Activated CD4-positive, CD25-positive, alpha-beta regulatory T cell (primary cell): Measurements from ENCODE around the gene CAST.
A peak's percentile ranks its signal among the peaks of the same experiment; 100 is the strongest.

Source experiments
- DNase-seq, 4 experiments: peaks; one replicate each; lab custom pipeline; 2025; lab: John Stamatoyannopoulos, UW

The CAST gene

DNA sequence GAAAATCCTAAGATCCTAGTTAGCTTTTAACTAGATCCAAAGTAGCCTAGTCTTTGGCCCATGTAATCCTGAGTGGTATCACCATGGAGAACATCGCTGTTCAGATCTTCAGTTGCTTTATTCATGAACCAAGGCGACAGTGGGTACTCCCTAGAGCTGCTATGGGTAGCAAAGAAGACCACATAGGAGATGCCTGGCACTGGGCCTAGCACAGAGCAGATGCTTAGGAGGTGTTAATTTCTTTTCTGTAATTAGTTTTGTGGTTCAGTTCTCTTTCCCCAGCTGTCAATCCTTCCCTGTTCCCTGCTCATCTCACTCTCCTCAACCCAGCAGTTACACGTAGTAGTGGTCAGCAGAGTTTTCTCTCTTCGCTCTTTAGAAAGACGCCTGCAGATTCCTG lies 9.3 kb downstream of the CAST start:
- DNase-seq, result no peak

- DNase-seq, result no peak
Observed at GRCh38 chr5:96673127-96673526, 11.0 kb downstream of the CAST start.

GRCh38 chr5:96675882-96676281 lies 13.7 kb downstream of the CAST start:
- no peak for DNase-seq

DNA sequence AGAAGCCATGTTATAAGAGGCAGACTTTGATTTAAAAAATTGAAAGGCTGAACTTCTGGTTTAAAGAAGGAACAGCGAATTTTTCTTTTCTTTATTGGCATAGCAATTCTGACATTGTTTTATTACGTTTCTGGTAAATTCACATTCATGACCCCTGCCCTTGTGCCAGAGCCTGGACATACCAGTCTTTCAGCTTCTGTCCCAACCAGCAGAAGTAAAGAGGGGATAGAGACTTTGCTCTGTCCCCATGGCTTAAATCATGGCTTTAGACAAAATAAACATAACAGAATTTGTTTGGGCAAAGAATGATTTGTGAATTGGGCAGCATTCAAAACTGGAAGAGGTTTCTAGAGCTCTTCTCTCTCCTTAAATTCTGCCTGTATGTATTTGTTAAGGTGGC lies 15.3 kb downstream of the CAST start:
- DNase-seq, result no peak

DNA sequence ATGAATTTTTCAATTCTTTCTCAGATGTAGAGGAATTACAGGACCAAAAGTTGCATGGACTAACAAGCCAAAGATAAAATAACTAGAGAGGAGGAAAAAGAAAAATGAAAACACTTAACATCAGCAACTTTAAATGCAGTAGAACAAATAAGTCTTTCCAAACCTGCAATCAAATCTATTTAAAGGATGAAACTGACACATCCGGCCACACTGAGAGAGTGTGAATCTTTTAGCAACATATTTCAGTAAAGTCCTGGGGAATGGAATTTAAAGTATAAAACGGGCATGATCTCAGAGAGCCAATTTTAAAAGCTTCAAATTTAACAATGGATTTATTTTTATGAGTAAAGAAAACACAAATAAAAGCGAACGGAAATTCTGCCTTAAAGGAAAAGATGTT lies 17.1 kb downstream of the CAST start:
- DNase-seq, result no peak

DNA sequence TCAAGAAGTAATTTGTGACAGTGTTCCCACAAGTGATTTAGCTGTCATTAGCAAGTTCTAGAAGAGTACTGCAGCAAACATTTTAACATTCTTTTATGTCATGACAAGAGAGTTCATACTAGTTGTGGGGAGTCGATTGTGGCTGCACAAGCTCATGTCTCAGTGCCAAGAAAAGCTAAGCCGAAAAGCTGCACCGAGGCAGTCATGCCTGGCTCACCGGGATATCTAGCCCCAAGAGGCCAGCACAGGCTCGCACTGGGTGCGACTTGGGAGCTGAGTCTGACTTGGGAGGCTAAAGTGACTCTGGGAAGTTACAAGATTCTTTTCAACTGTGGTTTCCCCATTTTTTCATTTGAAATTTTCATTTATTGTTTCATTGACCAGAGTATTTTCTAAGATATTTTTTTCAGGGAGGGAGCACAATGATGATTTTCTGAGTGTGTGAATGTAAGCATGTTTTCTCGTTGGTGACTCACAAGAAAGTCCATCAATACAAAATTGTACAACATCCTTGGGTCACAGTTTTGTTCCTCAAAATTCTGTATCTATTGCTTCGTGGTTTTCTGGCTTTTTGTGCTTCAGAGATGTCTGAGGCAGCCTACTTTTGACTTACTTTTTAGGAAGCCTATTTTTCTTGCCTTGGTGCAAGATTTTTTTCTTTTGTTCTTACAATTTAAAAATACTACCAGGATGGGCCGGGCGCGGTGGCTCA lies 18.7 kb downstream of the CAST start:
- DNase-seq, result no peak

GRCh38 chr5:96683392-96683791 lies 21.2 kb downstream of the CAST start:
- DNase-seq, result no peak

GRCh38 chr5:96683810-96684209 lies 21.6 kb downstream of the CAST start:
- no peak for DNase-seq

GRCh38 chr5:96687080-96687479 lies 24.9 kb downstream of the CAST start:
- no peak for DNase-seq

- no peak for DNase-seq
Observed at GRCh38 chr5:96687812-96688453, 25.8 kb downstream of the CAST start.

DNA sequence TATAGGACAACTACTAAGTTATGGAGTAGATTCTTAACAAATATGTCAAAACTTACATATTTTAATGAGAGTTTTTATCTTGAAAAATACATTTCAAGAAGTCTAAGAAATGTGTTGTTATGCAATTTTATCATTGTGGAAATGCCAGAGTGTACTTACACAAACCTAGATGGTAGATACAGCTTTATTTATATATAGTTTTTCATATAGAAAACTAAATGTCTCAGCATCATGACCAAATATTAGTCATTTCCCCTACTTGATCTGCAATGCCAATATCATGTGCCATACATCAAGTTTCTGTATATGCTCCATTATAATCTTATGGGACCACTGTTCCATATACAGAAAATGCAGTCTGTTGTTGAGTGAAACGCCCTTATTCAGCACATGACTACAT lies 28.7 kb downstream of the CAST start:
- no peak for DNase-seq

GRCh38 chr5:96691503-96692303 lies 29.5 kb downstream of the CAST start:
- DNase-seq, result no peak

- no peak for DNase-seq
Observed at GRCh38 chr5:96692441-96692840, 30.3 kb downstream of the CAST start.

DNA sequence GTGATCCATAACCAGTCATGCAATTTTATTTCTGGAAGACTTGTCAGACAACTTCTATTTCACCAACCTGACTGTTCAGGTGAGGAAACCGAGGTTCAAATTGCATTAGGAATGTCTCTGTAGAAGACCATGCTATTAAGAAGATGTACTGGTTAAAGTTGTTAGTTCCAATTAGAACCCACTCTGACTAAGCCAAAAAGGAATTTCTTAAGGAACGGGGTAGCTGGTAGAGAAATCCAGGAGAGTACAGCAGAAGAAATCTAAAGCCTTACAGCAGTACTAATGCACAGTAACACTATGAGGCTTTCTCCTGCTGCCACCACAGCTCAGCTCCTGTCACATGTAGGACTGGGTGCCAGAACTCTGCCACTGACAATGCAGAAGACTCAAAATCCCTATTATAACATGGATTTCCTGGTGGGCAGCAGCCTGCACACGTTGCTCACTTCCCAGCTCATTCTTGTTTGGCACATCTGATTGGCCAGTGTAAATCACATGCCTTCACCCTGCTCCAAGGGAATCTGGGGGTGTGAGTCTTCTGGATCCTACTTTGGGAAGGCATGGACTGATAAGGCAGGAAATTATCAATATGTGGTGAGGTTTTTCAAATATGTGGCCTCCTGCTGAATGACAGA lies 37.1 kb downstream of the CAST start:
- DNase-seq, result no peak

DNA sequence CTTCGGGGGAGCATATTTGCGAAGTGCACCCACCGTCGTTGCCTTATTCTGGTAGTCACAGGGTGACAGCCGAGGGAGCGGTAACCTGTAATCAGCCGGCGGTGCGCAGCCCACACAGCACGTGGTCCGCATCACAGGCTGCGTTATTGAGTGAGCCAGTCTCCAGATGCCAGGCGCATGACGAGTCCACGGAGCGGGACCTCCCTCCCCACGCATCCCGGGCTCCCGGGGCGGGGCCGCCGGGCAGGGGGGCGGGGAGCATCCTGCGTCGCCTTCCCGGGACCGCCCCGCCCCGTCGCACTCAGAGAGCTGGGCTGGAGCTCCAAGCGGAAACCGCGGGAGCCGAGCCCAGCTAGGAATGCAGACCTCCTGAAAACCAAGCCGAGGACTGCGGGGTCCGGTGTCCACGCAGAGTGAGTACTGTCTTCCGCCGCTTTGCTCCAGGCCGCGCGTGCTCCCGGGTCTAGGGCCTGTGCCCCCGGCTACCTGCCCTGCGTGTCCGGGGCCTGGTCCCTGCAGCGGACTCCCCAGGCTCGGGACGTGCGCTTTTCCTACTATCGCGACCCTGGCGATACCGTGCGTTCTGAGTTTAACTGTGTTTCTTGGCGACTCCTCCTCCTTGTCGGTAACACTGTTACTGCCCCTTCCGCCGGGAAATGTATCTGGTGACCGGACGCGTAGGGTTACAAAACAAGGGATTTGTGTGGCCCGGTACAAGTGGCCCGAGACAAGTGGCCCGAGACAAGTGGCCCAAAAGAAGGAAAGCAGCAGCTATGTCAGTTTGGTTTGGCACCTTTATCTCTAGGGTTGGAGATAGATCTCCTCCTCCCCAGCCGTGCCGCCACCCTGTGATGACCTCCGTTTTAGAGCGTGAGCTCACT lies 40.6 kb downstream of the CAST start:
- peak; percentile 40 to 62 (median 58) for DNase-seq

DNA sequence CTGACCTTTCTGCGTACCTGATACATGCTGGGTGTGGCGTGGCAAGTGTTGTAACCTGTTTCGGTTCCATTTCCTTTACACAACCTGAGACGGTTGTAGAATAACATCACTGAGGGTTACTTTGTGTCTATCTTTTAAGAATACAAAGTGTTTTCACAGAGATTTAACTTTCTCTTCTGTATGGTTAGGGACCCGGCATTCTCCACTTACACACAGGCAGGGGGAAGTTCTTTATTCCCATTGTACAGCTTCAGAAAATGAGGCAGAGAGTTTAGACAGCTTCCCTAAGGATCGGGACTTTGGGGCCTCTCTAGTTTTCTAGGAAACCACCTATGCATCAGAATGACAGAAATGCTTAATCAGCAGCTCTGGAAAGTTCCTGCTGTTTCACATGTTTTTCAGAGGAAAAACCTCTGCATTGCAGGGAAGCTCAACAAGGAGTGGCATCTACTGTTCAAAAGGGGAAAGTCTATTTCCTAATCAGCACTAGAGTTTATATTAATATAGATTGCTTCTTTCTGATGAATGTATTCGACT lies 41.3 kb downstream of the CAST start:
- DNase-seq, result no peak

DNA sequence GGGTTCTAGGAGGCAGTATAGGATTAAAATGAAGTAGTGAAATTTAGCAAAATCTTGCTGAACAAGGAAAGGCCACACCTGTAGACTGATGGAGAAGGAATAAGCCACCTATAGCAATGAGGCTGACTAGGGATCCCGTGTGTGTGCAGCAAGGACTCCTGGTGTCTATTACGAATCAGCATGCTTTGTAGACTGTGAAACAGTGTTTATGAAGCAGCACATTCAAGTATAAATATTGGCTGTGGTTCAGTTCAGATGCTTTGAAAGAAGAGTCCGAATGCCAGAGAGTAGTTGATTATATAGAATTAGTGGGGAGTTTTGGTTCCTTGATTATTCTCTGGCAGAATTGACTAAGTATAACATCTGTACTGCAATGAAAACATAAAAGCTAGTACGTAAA lies 41.8 kb downstream of the CAST start:
- no peak for DNase-seq

DNA sequence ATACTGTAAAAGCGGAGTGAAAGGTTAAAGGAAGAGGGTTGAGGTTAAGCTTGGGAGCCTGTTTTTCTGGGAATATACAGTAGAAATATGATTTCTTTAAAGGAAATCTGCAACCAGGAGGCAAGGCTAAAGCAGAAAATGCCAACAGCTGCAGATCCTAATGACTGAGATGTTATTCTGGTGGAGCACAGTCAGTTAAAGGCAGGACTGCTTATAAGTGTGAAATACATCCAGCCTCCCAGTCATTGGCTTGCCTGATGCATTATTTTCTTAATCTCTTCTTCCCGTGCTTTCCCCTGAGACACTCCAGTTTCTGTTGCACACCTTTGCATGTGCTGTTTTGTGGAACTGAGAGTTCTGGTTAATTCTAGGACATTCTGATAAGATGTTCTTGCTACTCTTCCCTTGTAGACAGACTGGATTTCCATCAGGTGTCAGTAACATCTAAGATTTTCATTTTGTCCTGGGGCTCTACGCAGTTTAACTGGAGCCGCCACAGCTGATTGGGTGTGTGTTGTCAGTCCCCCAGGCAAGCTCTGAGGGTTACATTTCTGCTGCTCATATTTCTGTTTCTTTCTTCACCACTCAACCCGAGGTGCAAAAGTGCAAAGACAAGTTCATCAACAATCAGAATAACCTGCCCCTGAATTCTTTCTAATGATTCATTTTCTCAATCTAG lies 44.4 kb downstream of the CAST start:
- DNase-seq, result no peak

GRCh38 chr5:96708600-96708999 lies 46.4 kb downstream of the CAST start:
- no peak for DNase-seq

DNA sequence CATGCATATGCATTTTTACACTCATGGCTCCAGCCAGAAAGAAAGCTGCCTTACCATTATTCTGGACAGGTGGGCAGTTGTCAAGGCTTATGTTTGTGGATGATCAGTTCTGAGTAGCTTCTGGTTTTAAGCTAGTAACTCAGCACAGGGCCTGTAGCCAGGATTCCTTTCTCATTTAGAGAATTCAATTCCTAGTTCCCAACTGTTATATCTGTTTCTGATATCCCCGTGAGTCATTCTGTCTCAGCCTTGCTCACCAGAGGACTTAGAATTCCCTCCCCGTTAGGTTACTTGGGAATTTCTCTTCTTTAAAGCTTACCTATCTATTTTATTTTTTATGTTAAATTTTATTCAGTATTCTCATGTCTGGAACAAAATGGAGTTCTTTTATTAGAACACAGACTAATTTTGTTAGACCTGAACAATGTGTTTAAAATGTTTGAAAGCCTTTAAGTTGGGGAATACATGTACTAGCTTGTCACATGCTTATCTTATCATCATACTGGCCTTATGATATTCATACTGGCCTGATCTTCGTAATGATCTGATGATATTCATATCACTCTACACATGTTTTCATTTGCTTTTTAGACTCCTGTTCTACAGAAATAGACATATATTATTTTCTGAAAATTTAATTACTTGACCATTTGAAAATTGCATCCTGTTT lies 47.1 kb downstream of the CAST start:
- DNase-seq, result no peak
